ENCODE measurements around the gene CMKLR1.

DNA sequence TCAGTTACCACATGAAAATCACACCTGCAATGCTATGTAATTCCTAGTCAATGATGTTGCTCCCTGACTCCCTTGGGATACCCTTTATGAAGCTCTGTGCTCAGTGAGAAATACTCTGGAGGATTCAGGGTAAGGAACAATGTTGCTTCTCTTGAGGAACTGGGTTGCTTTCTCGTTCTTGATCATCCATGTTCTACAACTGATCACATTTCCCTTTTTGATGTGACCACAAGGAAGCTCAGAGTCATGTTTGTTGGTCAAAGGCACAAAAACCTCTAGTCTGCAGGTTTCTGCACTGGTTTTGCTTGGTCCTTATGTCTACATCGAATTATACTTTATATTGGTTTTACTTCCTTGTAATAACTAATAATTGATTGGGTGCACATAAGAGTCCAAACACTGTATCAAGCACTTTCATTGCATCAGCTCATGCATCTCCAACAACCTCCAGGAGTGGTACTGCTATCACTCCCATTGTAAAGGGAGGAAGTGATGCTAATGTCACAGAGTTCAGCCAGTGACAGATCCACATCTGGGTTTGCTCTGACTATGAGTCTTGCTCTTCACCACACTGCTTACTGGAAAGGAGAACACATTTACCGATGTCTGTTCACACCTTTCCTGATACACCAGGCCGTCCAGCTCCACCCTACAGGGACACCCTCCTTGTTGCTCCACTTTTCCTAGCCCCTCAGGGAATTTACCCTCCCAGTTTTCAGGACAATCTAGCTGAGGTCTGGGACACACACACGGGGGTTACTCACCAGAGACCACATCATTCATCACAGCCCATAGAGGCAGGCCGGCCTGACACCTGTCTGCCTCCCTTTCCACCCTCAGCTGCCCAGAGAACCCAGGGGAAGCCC lies 41.0 kb downstream of the CMKLR1 start:
- TF ChIP-seq POLR2AphosphoS5 (IDR thresholded peaks at IDR 0.05; ENCODE audit: low read depth, low read length), result no peak
- no peak for TF ChIP-seq SIN3A (IDR thresholded peaks at IDR 0.05; ENCODE audit: borderline replicate concordance, insufficient read depth, low read length)
- no peak for TF ChIP-seq TAF1 (IDR thresholded peaks at IDR 0.05; ENCODE audit: borderline replicate concordance, insufficient read depth, low read length)
- TF ChIP-seq, protein P1, sequence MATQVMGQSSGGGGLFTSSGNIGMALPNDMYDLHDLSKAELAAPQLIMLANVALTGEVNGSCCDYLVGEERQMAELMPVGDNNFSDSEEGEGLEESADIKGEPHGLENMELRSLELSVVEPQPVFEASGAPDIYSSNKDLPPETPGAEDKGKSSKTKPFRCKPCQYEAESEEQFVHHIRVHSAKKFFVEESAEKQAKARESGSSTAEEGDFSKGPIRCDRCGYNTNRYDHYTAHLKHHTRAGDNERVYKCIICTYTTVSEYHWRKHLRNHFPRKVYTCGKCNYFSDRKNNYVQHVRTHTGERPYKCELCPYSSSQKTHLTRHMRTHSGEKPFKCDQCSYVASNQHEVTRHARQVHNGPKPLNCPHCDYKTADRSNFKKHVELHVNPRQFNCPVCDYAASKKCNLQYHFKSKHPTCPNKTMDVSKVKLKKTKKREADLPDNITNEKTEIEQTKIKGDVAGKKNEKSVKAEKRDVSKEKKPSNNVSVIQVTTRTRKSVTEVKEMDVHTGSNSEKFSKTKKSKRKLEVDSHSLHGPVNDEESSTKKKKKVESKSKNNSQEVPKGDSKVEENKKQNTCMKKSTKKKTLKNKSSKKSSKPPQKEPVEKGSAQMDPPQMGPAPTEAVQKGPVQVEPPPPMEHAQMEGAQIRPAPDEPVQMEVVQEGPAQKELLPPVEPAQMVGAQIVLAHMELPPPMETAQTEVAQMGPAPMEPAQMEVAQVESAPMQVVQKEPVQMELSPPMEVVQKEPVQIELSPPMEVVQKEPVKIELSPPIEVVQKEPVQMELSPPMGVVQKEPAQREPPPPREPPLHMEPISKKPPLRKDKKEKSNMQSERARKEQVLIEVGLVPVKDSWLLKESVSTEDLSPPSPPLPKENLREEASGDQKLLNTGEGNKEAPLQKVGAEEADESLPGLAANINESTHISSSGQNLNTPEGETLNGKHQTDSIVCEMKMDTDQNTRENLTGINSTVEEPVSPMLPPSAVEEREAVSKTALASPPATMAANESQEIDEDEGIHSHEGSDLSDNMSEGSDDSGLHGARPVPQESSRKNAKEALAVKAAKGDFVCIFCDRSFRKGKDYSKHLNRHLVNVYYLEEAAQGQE (IDR thresholded peaks at IDR 0.05; ENCODE audit: insufficient read depth in 1 of 2, low read depth in 2 of 2, low read length in 2 of 2), result no peak
